ENCODE results near the gene BAMBI. TPM values are rescaled to one million over a fixed set of nuclear protein-coding genes. Genes with fewer than 3 reads are reported as not detected.

The BAMBI gene, protein sequence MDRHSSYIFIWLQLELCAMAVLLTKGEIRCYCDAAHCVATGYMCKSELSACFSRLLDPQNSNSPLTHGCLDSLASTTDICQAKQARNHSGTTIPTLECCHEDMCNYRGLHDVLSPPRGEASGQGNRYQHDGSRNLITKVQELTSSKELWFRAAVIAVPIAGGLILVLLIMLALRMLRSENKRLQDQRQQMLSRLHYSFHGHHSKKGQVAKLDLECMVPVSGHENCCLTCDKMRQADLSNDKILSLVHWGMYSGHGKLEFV
- 0.20 TPM for polyA plus RNA-seq (2013)

DNA sequence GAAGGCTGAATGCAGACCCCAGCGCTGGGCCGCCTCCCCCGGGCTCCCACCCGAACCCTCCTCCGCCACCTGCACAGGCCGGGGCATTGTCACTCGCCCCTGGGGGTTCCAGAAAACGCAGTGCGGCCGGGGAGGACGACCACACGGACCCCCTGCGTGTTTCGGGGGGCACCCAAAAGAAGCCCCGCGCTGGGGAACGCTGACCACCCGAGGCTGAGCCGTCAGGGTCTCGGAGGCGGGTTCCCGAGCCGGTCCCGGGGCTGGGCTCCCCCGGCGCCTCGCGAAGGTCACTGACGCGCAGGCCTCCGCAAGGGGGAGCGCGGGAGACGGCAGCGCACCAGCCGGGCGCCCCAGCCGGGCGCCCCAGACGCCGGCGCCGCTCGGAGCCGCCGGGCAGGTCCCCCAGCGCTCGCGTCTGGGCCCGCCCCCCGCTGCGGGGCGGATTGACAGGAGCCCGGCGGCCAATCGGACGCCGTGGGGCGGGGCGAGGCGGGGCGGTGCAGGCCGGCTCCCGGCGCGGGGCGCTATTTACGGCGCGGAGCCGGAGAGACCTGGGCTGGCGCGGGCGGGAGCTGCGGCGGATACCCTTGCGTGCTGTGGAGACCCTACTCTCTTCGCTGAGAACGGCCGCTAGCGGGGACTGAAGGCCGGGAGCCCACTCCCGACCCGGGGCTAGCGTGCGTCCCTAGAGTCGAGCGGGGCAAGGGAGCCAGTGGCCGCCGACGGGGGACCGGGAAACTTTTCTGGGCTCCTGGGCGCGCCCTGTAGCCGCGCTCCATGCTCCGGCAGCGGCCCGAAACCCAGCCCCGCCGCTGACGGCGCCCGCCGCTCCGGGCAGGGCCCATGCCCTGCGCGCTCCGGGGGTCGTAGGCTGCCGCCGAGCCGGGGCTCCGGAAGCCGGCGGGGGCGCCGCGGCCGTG is at the start of gene BAMBI:
Gene BAMBI, plus strand, starts transcription at position 554 of the 920 bp plus-strand sequence. CDS start 377 bp downstream, outside the sequence.
- WGBS (ENCODE audit: insufficient coverage), result under 1% methylated on average over 110 of the region's 120 CpGs
- Histone ChIP-seq H3K9me3 (ENCODE audit: control extremely low read depth in 1 of 5, control insufficient read depth in 4 of 5, insufficient read depth in 2 of 5, low read depth in 1 of 5, low read length in 4 of 5) (no peaks in the 10 kb centered on the region), H3K27me3 (replicated peaks in 2 of 5; ENCODE audit: control insufficient read depth in 4 of 5, insufficient read depth in 5 of 5, low read length in 4 of 5) (peaks cover 15 to 90% (median 53%) of the 10 kb centered on the region in 5 experiments), H3K27ac (ENCODE audit: insufficient read depth in 1 of 2, low read depth in 1 of 2, low read length in 2 of 2, poor library complexity in 1 of 2, severe bottlenecking in 2 of 2) (no peak within 1 kb of the TSS), H3K4me1 (ENCODE audit: control extremely low read depth in 1 of 4, control insufficient read depth in 4 of 4, insufficient read depth in 4 of 4, low read length in 3 of 4) (peaks cover 14 to 43% (median 35%) of the 10 kb centered on the region in 4 experiments), H3K36me3 (ENCODE audit: control insufficient read depth in 4 of 4, insufficient read depth in 4 of 4, low read length in 3 of 4) (no peaks in the 10 kb centered on the region), H3K4me3 (ENCODE audit: control insufficient read depth in 1 of 7, extremely low read depth in 1 of 7, insufficient read depth in 4 of 7, low read depth in 2 of 7, low read length in 6 of 7) (peak within 1 kb of the TSS; percentile 36 to 80 (median 65))
- DNase-seq, result peak; percentile 91 to 95 (median 95)
- POLR2A ChIA-PET, result no interaction called here
- CTCF ChIA-PET, result interaction anchor here (0.7 to 1.3 kb wide), 4 partner anchors 40 to 627 kb away, joined by 3 read pairs; no protein-coding TSS in a partner anchor

DNA sequence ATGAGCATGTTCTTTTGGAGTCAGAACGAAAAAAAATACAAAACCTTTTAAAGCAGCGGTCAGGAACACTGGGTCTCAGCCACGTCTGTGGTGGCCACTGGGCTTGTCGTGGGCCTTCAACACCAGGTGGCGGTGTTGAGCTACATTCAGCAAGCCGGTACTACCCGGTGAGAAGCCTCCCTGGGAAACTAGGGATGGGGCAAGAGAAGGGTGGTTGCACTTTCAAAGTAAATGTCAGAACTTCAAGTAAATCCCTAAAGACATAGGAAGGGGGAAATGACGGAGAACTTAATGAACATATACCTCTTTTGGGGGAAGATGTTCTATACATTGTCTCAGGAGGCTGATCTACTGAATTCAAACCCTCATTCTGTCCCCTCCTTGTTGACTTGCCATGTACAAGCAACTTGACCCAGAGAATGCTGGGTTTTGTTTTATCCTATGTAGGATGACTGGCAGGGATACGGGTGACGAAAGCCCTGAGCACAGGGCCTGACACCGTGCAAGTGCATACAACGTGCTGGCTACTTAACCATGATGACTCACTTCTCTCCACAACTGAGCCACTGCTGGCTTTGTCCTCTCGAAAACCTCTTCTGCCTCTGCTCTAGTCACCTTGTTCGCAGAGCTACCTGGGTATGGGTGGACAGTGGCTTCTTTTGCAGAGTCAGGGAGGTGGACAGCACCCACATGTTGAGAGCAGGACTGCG is 49.0 kb upstream of the BAMBI start:
- H3K4me1 ChIP-seq (ENCODE audit: control extremely low read depth in 1 of 4, control insufficient read depth in 4 of 4, insufficient read depth in 4 of 4, low read length in 3 of 4), result no peaks in the 10 kb centered on the region
- H3K36me3 ChIP-seq (ENCODE audit: control insufficient read depth in 4 of 4, insufficient read depth in 4 of 4, low read length in 3 of 4), result no peaks in the 10 kb centered on the region
- H3K9me3 ChIP-seq (ENCODE audit: control extremely low read depth in 1 of 5, control insufficient read depth in 4 of 5, insufficient read depth in 2 of 5, low read depth in 1 of 5, low read length in 4 of 5), result no peaks in the 10 kb centered on the region
- DNase-seq, result peak; percentile 64 to 77 (median 69)
- ChIA-PET POLR2A (interaction anchor here (0.6 kb wide), 1 partner anchor 13 kb away, joined by 3 read pairs; no protein-coding TSS in a partner anchor), CTCF (interaction anchor here (0.6 to 2.4 kb wide), 12 partner anchors 9 to 868 kb away, joined by 3 to 11 read pairs (median 4); no protein-coding TSS in a partner anchor)
- H3K27me3 ChIP-seq (replicated peaks in 2 of 5; ENCODE audit: control insufficient read depth in 4 of 5, insufficient read depth in 5 of 5, low read length in 4 of 5), result peaks cover 0 to 9% (median 5%) of the 10 kb centered on the region in 5 experiments
- 40% methylated on average over 14 of the region's 15 CpGs for WGBS (ENCODE audit: insufficient coverage)
- no peak overlapping the region for H3K4me3 ChIP-seq (ENCODE audit: control insufficient read depth in 1 of 7, extremely low read depth in 1 of 7, insufficient read depth in 4 of 7, low read depth in 2 of 7, low read length in 6 of 7)
- no peak overlapping the region for H3K27ac ChIP-seq (ENCODE audit: insufficient read depth in 1 of 2, low read depth in 1 of 2, low read length in 2 of 2, poor library complexity in 1 of 2, severe bottlenecking in 2 of 2)

DNA sequence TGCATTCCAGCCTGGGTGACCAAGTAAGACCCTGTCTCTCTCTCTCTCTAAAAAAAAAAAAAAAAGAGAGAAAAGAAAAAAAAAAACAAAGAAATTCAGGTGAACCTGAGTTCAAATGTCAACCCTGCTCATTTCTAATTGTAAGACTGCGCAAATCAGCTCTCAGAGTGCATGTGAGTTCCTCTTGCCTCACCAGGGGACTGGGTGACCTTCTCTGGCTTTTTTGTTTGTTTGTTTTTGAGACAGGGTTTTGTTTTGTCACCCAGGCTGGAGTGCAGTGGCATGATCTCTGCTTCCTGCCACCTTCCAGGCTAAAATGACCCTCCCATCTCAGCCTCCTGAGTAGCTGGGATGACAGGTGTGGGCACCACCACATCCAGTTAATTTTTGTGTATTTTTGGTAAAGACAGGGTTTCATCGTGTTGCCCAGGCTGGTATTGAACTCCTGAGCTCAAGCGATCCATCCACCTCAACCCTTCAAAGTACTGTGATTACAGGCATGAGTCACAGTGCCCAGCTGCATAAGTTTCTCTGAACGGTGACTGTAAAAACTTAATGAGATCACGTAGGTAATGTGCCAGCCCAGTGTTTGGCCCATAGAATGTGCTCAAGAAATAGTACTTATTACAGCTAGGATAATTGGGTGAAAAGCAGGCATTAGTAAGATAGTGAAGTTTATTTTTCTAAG is 45.3 kb upstream of the BAMBI start:
- Histone ChIP-seq H3K36me3 (ENCODE audit: control insufficient read depth in 4 of 4, insufficient read depth in 4 of 4, low read length in 3 of 4) (no peaks in the 10 kb centered on the region), H3K4me3 (ENCODE audit: control insufficient read depth in 1 of 7, extremely low read depth in 1 of 7, insufficient read depth in 4 of 7, low read depth in 2 of 7, low read length in 6 of 7) (no peak overlapping the region), H3K27me3 (replicated peaks in 2 of 5; ENCODE audit: control insufficient read depth in 4 of 5, insufficient read depth in 5 of 5, low read length in 4 of 5) (peaks cover 0 to 9% (median 2%) of the 10 kb centered on the region in 5 experiments), H3K27ac (ENCODE audit: insufficient read depth in 1 of 2, low read depth in 1 of 2, low read length in 2 of 2, poor library complexity in 1 of 2, severe bottlenecking in 2 of 2) (no peak overlapping the region), H3K9me3 (ENCODE audit: control extremely low read depth in 1 of 5, control insufficient read depth in 4 of 5, insufficient read depth in 2 of 5, low read depth in 1 of 5, low read length in 4 of 5) (no peaks in the 10 kb centered on the region), H3K4me1 (ENCODE audit: control extremely low read depth in 1 of 4, control insufficient read depth in 4 of 4, insufficient read depth in 4 of 4, low read length in 3 of 4) (no peaks in the 10 kb centered on the region)
- WGBS (ENCODE audit: insufficient coverage), result 100% methylated on average over 5 of the region's 5 CpGs
- POLR2A ChIA-PET, result no interaction called here
- no peak for DNase-seq
- CTCF ChIA-PET, result interaction anchor here (0.6 kb wide), 1 partner anchor 50 kb away, joined by 3 read pairs; no protein-coding TSS in a partner anchor

DNA sequence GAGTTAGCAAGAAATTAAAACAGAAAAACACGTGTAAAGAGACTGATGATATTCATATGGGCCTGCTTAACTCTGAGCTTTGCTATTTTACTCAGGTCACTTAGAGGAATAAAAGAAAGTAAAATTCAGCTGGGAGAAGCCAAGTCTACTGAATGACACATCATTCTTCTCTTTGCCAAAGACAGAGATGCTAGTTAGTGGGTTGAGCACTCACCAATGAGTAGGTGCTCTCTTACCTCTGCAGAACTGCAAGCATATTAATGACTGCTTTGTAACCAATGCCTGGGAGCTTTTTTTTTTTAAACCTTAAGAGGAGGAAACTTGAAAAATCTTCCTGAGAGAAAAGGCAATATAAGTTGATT is 44.8 kb upstream of the BAMBI start:
- Histone ChIP-seq H3K4me3 (ENCODE audit: control insufficient read depth in 1 of 7, extremely low read depth in 1 of 7, insufficient read depth in 4 of 7, low read depth in 2 of 7, low read length in 6 of 7) (no peak overlapping the region), H3K36me3 (ENCODE audit: control insufficient read depth in 4 of 4, insufficient read depth in 4 of 4, low read length in 3 of 4) (no peaks in the 10 kb centered on the region), H3K27ac (ENCODE audit: insufficient read depth in 1 of 2, low read depth in 1 of 2, low read length in 2 of 2, poor library complexity in 1 of 2, severe bottlenecking in 2 of 2) (no peak overlapping the region), H3K9me3 (ENCODE audit: control extremely low read depth in 1 of 5, control insufficient read depth in 4 of 5, insufficient read depth in 2 of 5, low read depth in 1 of 5, low read length in 4 of 5) (no peaks in the 10 kb centered on the region), H3K27me3 (replicated peaks in 2 of 5; ENCODE audit: control insufficient read depth in 4 of 5, insufficient read depth in 5 of 5, low read length in 4 of 5) (peaks cover 0 to 9% (median 2%) of the 10 kb centered on the region in 5 experiments), H3K4me1 (ENCODE audit: control extremely low read depth in 1 of 4, control insufficient read depth in 4 of 4, insufficient read depth in 4 of 4, low read length in 3 of 4) (no peaks in the 10 kb centered on the region)
- whole genome bisulfite sequencing (ENCODE audit: insufficient coverage), result 100% methylated on average over 1 of the region's 1 CpG
- ChIA-PET CTCF (interaction anchor here (0.6 kb wide), 1 partner anchor 50 kb away, joined by 3 read pairs; no protein-coding TSS in a partner anchor), POLR2A (no interaction called here)
- DNase-seq, result no peak

DNA sequence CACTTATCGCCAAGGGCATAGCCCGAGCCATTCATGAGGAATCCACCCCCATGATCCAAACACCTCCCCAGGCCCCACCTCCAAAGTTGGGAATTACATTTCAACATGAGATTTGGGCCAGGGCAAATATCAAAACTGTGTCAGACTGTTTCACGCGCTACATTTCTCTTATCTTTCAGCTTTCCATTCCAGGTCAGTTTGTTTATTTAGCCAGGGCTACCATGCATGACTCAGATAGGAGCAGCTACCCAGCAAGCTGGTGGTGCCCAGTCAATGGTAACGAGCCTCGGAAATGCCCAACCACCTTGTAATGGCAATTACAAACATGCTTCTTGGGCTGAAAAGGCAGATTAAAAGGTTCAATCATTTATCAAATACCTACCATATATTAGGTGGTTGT is 43.6 kb upstream of the BAMBI start:
- CTCF ChIA-PET, result no interaction called here
- H3K36me3 ChIP-seq (ENCODE audit: control insufficient read depth in 4 of 4, insufficient read depth in 4 of 4, low read length in 3 of 4), result no peaks in the 10 kb centered on the region
- H3K4me3 ChIP-seq (ENCODE audit: control insufficient read depth in 1 of 7, extremely low read depth in 1 of 7, insufficient read depth in 4 of 7, low read depth in 2 of 7, low read length in 6 of 7), result no peak overlapping the region
- H3K4me1 ChIP-seq (ENCODE audit: control extremely low read depth in 1 of 4, control insufficient read depth in 4 of 4, insufficient read depth in 4 of 4, low read length in 3 of 4), result no peaks in the 10 kb centered on the region
- H3K27me3 ChIP-seq (replicated peaks in 2 of 5; ENCODE audit: control insufficient read depth in 4 of 5, insufficient read depth in 5 of 5, low read length in 4 of 5), result peaks cover 0 to 5% (median 2%) of the 10 kb centered on the region in 5 experiments
- 98% methylated on average over 4 of the region's 6 CpGs for WGBS (ENCODE audit: insufficient coverage)
- H3K27ac ChIP-seq (ENCODE audit: insufficient read depth in 1 of 2, low read depth in 1 of 2, low read length in 2 of 2, poor library complexity in 1 of 2, severe bottlenecking in 2 of 2), result no peak overlapping the region
- POLR2A ChIA-PET, result no interaction called here
- no peaks in the 10 kb centered on the region for H3K9me3 ChIP-seq (ENCODE audit: control extremely low read depth in 1 of 5, control insufficient read depth in 4 of 5, insufficient read depth in 2 of 5, low read depth in 1 of 5, low read length in 4 of 5)
- DNase-seq, result no peak

DNA sequence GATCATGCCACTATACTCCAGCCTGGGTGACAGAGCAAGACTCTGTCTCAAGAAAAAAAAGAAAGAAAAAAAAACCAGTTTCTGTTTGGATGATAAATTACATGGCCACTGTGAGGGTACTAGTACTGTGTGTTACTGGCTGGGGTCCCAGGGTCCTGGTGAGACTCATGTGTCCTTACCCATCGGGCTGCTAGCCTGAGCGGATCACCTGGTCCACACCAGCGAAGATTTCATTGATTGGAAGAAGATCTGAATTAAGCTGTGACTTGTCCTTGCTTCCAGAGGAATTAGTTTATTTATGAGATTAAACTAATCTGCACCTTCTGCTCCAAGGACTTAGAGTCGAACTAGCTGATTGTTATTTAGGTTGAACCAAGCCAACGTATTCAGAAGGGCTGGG is 40.0 kb upstream of the BAMBI start:
- ChIA-PET POLR2A (no interaction called here), CTCF (interaction anchor here (1.2 kb wide), 1 partner anchor 9 kb away, joined by 4 read pairs; no protein-coding TSS in a partner anchor)

More for the DNA sequence above, 40.0 kb upstream of the BAMBI start:
- no peak overlapping the region for H3K4me3 ChIP-seq (ENCODE audit: control insufficient read depth in 1 of 7, extremely low read depth in 1 of 7, insufficient read depth in 4 of 7, low read depth in 2 of 7, low read length in 6 of 7)
- H3K9me3 ChIP-seq (ENCODE audit: control extremely low read depth in 1 of 5, control insufficient read depth in 4 of 5, insufficient read depth in 2 of 5, low read depth in 1 of 5, low read length in 4 of 5), result no peaks in the 10 kb centered on the region
- H3K27me3 ChIP-seq (replicated peaks in 2 of 5; ENCODE audit: control insufficient read depth in 4 of 5, insufficient read depth in 5 of 5, low read length in 4 of 5), result no peaks in the 10 kb centered on the region
- H3K4me1 ChIP-seq (ENCODE audit: control extremely low read depth in 1 of 4, control insufficient read depth in 4 of 4, insufficient read depth in 4 of 4, low read length in 3 of 4), result no peaks in the 10 kb centered on the region
- H3K36me3 ChIP-seq (ENCODE audit: control insufficient read depth in 4 of 4, insufficient read depth in 4 of 4, low read length in 3 of 4), result no peaks in the 10 kb centered on the region
- DNase-seq, result no peak
- no peak overlapping the region for H3K27ac ChIP-seq (ENCODE audit: insufficient read depth in 1 of 2, low read depth in 1 of 2, low read length in 2 of 2, poor library complexity in 1 of 2, severe bottlenecking in 2 of 2)
- WGBS (ENCODE audit: insufficient coverage), result 98% methylated on average over 5 of the region's 5 CpGs

All from common myeloid progenitor, CD34-positive (primary cell).